ENCODE measurements around the gene SLC29A1.
A peak's percentile ranks its signal among the peaks of the same experiment; 100 is the strongest.

The SLC29A1 gene

DNA sequence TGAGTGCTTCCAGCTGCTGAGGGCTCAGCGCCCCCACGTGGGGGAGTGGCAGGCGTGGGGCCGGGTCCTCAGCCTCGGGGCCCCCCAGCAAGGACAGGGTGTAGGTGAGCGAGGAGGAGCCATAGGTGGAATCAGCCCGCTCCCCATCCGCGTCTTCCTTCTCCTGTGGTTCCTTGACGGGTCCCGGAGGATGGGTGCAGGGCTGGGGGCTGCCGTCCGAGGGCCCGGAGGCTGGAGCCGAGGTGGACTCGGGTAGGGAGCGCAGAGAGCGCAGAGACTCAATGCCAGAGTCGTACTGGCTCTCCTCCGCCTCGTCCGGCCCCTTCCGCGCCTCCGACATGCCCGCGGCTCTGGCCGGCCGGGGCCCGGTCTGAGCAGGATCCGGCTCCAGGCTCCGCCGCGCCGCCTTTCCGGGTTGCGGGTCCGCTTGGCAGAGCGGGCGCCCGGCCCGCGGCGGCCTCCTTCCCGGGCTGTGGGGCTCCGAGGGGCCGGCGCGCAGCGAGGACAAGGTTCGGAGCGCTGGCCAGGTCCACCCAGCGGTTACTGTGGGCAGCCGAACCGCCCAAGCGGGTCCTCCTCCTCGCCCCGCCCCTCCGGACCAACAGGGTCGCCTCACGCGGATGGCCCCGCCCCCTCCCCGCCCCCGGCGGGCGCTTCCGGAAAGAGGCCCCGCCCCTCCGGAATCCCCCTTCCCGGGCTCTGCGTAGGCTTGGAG is 41.8 kb downstream of the SLC29A1 start, which contains the start of gene NFKBIE:
TSS of gene NFKBIE (minus strand) at position 545 of the 715 bp plus-strand sequence. CDS start at position 340, 205 bp downstream.
- Histone ChIP-seq H3K4me1 (ENCODE audit: control insufficient read depth, insufficient read depth, low read length) (peaks cover 29% of the 10 kb centered on the region), H3K36me3 (ENCODE audit: control insufficient read depth, insufficient read depth, low read length) (peaks cover 9% of the 10 kb centered on the region), H3K9ac (ENCODE audit: low read length) (peak within 1 kb of the TSS; percentile 71), H3K4me3 (ENCODE audit: low read length) (peak within 1 kb of the TSS; percentile 75), H3K9me3 (ENCODE audit: control insufficient read depth, low read length) (no peaks in the 10 kb centered on the region), H3K27me3 (ENCODE audit: control insufficient read depth, insufficient read depth, low read length) (peaks cover 21% of the 10 kb centered on the region)

DNA sequence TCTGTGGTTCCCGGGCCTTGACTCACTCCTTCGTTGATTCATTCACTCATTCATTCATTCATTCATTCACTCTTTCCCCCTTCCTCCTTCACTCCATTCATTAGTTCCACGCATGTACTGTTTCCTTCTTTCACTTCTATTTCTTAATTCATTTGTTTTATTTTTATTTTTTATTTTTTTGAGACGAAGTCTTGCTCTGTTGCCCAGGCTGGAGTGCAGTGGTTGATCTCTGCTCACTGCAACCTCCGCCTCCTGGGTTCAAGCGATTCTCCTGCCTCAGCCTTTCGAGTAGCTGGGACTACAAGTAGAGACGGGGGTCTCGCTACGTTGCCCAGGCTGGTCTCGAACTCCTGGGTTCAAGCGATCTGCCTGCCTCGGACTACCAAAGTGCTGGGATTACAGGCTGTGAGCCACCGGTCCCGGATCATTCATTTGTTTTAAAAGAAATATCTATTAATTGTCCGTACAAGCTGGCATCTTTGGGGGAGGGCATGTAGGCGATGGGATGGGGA is 42.4 kb downstream of the SLC29A1 start:
- Histone ChIP-seq H3K4me1 (ENCODE audit: control insufficient read depth, insufficient read depth, low read length) (peaks cover 29% of the 10 kb centered on the region), H3K4me3 (ENCODE audit: low read length) (peak overlapping the region; percentile 75), H3K9me3 (ENCODE audit: control insufficient read depth, low read length) (no peaks in the 10 kb centered on the region), H3K9ac (ENCODE audit: low read length) (peak overlapping the region; percentile 71), H3K36me3 (ENCODE audit: control insufficient read depth, insufficient read depth, low read length) (peaks cover 9% of the 10 kb centered on the region), H3K27me3 (ENCODE audit: control insufficient read depth, insufficient read depth, low read length) (peaks cover 22% of the 10 kb centered on the region)

DNA sequence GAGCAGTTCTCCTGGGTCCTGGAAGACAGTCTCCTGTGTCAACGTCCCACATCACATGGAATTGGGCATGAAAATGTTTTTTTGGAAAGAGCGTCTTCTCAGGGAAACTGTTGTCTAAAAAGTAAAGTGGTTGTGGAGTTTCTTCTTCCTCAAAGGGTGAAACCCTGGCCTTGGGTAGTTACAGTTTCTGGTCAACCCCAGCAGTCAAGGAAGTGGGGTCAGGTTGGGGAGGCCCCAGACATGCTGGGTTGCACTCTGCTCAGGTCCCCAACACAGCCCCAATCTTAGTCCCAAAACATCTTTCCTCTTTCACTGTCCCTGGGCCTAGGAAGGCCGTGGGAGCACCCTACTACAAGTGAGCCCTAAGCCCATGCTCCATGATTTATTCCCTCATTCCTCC is 43.0 kb downstream of the SLC29A1 start:
- H3K9ac ChIP-seq (ENCODE audit: low read length): no peak overlapping the region
- no peaks in the 10 kb centered on the region for H3K9me3 ChIP-seq (ENCODE audit: control insufficient read depth, low read length)
- H3K27me3 ChIP-seq (ENCODE audit: control insufficient read depth, insufficient read depth, low read length): peaks cover 27% of the 10 kb centered on the region
- H3K36me3 ChIP-seq (ENCODE audit: control insufficient read depth, insufficient read depth, low read length): peaks cover 9% of the 10 kb centered on the region
- peaks cover 29% of the 10 kb centered on the region for H3K4me1 ChIP-seq (ENCODE audit: control insufficient read depth, insufficient read depth, low read length)
- no peak overlapping the region for H3K4me3 ChIP-seq (ENCODE audit: low read length)

DNA sequence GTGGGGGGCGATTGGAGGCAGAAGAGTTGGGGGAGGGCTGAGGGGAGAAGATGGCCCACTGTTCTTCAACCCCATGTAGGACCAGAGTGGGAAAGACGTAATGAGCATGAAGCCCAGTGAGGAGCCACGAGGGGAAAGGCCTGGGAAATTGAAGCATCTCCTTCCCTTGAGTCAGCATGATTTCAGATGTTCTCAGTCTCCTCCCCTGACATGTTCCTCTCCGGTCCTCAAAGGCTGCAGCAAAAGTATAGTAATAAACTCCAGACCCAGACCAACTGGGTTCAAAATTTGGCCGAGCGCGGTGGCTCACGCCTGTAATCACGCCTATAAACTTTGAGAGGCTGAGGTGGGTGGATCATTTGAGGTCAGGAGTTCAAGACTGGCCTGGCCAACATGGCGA is 43.9 kb downstream of the SLC29A1 start:
- peaks cover 25% of the 10 kb centered on the region for H3K4me1 ChIP-seq (ENCODE audit: control insufficient read depth, insufficient read depth, low read length)
- H3K9me3 ChIP-seq (ENCODE audit: control insufficient read depth, low read length): no peaks in the 10 kb centered on the region
- H3K9ac ChIP-seq (ENCODE audit: low read length): no peak overlapping the region
- no peak overlapping the region for H3K4me3 ChIP-seq (ENCODE audit: low read length)
- peaks cover 36% of the 10 kb centered on the region for H3K27me3 ChIP-seq (ENCODE audit: control insufficient read depth, insufficient read depth, low read length)
- peaks cover 2% of the 10 kb centered on the region for H3K36me3 ChIP-seq (ENCODE audit: control insufficient read depth, insufficient read depth, low read length)

DNA sequence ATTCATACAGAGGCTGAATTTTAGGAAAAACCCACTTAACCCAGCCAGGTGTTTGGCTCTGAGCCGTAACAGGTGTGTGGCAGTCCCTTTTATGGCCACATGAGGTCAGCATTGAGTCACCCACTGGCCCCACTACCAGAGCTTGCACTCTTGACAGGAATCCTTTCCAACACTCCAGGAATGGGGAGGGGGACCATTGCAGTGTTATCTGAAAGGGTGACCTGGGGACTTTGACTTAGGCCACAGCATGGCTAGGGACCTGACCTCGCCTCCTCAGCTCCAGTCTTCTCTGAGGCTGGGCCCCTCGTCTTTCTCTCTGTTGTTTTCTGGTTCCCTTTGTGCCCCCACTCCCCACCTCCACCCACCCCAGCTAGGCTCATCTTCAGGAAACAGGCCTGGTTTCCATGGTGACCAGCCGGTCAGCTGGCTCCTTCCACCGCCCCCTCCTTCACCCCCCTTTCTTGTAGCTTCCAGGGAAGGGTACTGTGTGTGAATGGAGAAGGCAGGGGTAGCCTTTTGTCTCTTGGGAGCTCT is 44.8 kb downstream of the SLC29A1 start:
- peaks cover 16% of the 10 kb centered on the region for H3K4me1 ChIP-seq (ENCODE audit: control insufficient read depth, insufficient read depth, low read length)
- H3K36me3 ChIP-seq (ENCODE audit: control insufficient read depth, insufficient read depth, low read length): no peaks in the 10 kb centered on the region

DNA sequence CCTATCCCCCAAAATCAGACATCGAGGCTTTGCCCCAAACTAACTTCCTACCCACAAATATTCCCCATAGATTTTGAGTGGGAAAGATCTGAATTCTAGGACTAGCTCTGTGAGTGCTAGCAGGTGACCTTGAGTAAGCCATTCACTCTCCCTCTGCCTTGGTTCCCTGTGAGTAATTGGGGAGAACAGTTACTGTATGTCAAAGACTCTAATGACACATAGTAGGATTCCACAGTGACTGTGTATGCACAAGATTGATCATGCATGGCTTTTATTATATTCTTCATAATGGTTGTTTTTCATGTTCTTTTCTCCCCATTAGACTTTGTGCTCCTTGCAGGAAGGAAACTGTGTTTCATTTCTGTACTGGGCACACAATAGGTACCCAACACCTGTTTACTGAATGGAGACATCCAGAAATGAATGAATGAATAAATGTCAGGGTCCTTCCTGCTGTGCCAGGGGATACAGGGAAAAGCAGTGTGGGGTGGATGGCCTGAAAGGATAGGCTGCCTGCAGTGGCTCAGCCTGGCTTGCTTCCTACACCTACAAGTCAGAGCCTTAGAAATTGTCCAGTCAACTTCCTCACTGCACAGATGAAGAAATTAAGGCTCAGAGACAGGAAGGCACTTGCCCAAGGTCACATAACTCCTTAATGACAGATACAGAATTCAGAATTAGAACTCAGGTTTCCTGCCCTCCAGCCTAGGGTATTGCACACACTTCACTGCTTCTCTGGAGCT is 46.0 kb downstream of the SLC29A1 start:
- Histone ChIP-seq H3K27me3 (ENCODE audit: control insufficient read depth, insufficient read depth, low read length) (peaks cover 56% of the 10 kb centered on the region), H3K36me3 (ENCODE audit: control insufficient read depth, insufficient read depth, low read length) (no peaks in the 10 kb centered on the region), H3K4me1 (ENCODE audit: control insufficient read depth, insufficient read depth, low read length) (peaks cover 4% of the 10 kb centered on the region), H3K9me3 (ENCODE audit: control insufficient read depth, low read length) (no peaks in the 10 kb centered on the region), H3K4me3 (ENCODE audit: low read length) (no peak overlapping the region), H3K9ac (ENCODE audit: low read length) (no peak overlapping the region)

More for the DNA sequence above, 44.8 kb downstream of the SLC29A1 start:
- no peaks in the 10 kb centered on the region for H3K9me3 ChIP-seq (ENCODE audit: control insufficient read depth, low read length)
- no peak overlapping the region for H3K9ac ChIP-seq (ENCODE audit: low read length)
- peaks cover 45% of the 10 kb centered on the region for H3K27me3 ChIP-seq (ENCODE audit: control insufficient read depth, insufficient read depth, low read length)
- H3K4me3 ChIP-seq (ENCODE audit: low read length): no peak overlapping the region

DNA sequence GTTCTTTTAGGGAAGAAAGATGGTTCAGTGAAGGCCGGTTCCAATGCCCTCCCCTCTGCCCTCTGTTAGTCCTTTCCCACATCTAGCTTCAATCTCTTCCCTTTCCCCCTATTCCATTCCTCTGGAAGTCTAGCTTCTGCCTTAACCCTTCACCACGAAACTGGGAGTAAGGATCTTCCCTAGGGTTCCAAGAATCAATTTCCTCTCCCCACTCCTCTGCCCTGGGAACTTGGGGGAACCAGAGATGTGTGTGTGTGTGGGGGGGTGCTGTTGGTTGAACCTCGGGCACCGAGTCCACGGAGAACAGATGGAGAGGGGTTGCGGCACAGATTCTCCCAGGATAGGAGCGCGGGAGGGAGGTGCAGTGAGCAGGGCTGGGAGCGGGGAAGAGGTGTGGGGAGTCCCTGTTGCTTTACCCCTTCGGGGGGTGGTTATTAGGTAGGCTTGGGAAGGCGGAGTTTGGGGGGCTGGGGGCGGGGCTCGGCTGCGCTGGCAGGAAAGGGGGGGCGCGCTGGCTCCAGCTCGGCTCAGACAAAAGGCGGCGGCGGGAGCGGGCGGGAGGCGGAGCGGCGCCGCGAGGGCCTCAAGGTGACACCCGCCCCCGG is 46.6 kb downstream of the SLC29A1 start, which contains the start of gene TMEM151B:
TSS of gene TMEM151B (plus strand) at position 530 of the 605 bp plus-strand sequence. CDS start 293 bp downstream, outside the sequence.
- Histone ChIP-seq H3K9ac (ENCODE audit: low read length) (no peak within 1 kb of the TSS), H3K9me3 (ENCODE audit: control insufficient read depth, low read length) (no peaks in the 10 kb centered on the region), H3K4me3 (ENCODE audit: low read length) (no peak within 1 kb of the TSS), H3K27me3 (ENCODE audit: control insufficient read depth, insufficient read depth, low read length) (peaks cover 59% of the 10 kb centered on the region), H3K36me3 (ENCODE audit: control insufficient read depth, insufficient read depth, low read length) (no peaks in the 10 kb centered on the region), H3K4me1 (ENCODE audit: control insufficient read depth, insufficient read depth, low read length) (no peaks in the 10 kb centered on the region)

DNA sequence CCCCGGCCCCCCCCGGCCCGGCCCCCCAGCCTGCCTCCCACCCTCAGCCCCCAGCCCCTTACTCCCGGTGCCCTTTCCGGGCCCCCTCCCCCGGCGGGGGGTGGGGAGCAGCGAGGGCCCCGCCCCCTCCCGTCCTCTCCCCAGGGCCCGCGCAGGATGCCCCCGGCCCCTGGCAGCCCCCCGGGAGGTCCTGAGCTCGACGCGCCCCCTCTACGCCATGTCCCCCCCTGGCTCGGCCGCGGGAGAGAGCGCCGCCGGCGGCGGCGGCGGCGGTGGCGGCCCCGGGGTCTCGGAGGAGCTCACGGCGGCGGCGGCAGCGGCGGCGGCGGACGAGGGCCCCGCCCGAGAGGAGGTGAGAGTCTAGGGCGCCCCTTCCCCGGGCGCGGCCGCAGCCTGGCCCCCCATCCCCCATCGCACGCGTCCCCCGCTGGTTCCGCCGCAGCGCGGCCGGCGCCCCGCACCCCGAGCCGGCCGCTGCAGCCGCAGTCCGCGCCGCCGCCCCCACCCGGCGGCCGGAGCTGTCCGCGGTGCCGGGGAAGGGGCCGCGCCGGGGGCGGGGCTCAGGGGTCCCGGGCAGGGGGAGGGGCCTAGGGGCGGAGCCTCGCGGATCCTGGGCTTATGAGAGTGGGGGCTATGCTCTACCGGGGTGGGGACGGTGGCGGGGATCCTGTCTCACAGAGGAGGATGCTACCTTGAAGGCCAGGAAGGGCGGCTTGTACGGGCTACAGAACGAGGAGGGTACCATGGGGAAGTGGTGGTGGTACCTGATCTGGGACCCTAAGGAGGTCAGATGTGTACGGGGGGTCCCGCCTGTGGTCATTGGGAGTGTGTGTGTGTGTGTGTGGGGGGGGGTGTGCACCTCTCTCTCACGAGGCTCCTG is 47.4 kb downstream of the SLC29A1 start:
- Histone ChIP-seq H3K4me1 (ENCODE audit: control insufficient read depth, insufficient read depth, low read length) (no peaks in the 10 kb centered on the region), H3K9me3 (ENCODE audit: control insufficient read depth, low read length) (no peaks in the 10 kb centered on the region), H3K27me3 (ENCODE audit: control insufficient read depth, insufficient read depth, low read length) (peaks cover 67% of the 10 kb centered on the region), H3K36me3 (ENCODE audit: control insufficient read depth, insufficient read depth, low read length) (no peaks in the 10 kb centered on the region), H3K9ac (ENCODE audit: low read length) (no peak overlapping the region), H3K4me3 (ENCODE audit: low read length) (no peak overlapping the region)

DNA sequence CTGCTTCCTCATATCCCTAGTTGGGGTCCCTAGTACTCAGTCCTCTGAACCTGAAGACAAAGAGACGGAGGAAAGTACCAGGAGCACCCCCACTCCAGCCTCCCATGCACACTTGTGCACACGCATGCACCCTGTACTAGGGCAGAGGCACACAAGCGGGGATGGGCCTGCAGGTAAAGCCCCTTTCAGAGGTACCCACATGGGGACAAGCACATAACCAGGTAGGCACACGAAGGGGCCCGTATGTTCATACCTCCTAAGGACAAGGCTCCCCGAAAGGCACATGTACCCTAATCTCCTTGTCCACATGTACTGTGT is 48.0 kb downstream of the SLC29A1 start:
- no peaks in the 10 kb centered on the region for H3K9me3 ChIP-seq (ENCODE audit: control insufficient read depth, low read length)
- no peaks in the 10 kb centered on the region for H3K36me3 ChIP-seq (ENCODE audit: control insufficient read depth, insufficient read depth, low read length)
- peaks cover 73% of the 10 kb centered on the region for H3K27me3 ChIP-seq (ENCODE audit: control insufficient read depth, insufficient read depth, low read length)
- no peaks in the 10 kb centered on the region for H3K4me1 ChIP-seq (ENCODE audit: control insufficient read depth, insufficient read depth, low read length)
- no peak overlapping the region for H3K9ac ChIP-seq (ENCODE audit: low read length)
- H3K4me3 ChIP-seq (ENCODE audit: low read length): no peak overlapping the region

DNA sequence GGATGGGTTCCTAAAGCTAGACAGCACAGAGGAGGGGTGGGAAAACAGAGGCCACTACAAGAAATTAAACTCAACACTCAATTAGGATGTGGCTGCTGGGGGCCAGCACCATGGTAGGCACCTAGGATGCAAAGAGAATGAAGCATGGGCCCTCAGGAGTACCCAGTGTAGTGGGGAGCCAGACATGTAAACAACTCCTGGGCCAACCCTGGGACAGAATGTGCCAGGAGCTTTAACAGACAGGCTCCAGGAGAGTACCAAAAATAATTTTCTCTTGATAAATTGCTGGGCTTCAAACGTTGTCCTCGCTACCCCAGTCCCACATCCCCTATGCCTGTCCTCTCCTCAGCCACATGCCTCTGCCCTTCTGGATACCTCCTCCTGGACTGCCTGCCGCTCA is 48.5 kb downstream of the SLC29A1 start:
- H3K36me3 ChIP-seq (ENCODE audit: control insufficient read depth, insufficient read depth, low read length): no peaks in the 10 kb centered on the region
- no peak overlapping the region for H3K9ac ChIP-seq (ENCODE audit: low read length)
- H3K4me1 ChIP-seq (ENCODE audit: control insufficient read depth, insufficient read depth, low read length): no peaks in the 10 kb centered on the region
- no peak overlapping the region for H3K4me3 ChIP-seq (ENCODE audit: low read length)
- no peaks in the 10 kb centered on the region for H3K9me3 ChIP-seq (ENCODE audit: control insufficient read depth, low read length)
- peaks cover 78% of the 10 kb centered on the region for H3K27me3 ChIP-seq (ENCODE audit: control insufficient read depth, insufficient read depth, low read length)

DNA sequence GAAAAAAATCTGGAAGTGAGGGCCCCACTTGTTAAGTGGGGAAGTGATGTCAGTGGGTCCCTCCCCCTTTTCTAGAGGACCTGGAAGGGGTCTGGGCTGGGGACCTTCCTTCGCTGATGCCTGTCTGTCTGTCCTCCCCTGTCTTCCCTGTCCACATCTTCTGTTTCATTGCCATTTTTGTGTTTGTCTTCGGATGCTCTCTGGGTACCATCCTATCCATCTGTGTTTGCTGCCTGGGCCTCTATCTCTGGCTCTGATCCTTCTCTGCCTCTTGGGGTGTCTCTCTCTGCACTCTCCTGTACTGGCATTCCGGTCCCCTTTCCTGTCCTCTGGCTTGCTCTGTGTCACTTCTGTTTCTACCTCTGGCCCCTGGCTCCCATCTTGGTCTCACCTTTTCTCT is 49.1 kb downstream of the SLC29A1 start:
- peaks cover 85% of the 10 kb centered on the region for H3K27me3 ChIP-seq (ENCODE audit: control insufficient read depth, insufficient read depth, low read length)
- H3K9ac ChIP-seq (ENCODE audit: low read length): no peak overlapping the region

More for the DNA sequence above, 49.1 kb downstream of the SLC29A1 start:
- Histone ChIP-seq H3K4me1 (ENCODE audit: control insufficient read depth, insufficient read depth, low read length) (no peaks in the 10 kb centered on the region), H3K36me3 (ENCODE audit: control insufficient read depth, insufficient read depth, low read length) (no peaks in the 10 kb centered on the region), H3K4me3 (ENCODE audit: low read length) (no peak overlapping the region), H3K9me3 (ENCODE audit: control insufficient read depth, low read length) (no peaks in the 10 kb centered on the region)

All from mucosa of stomach (tissue), 1 donor.